Measurements from ENCODE around the gene CNTLN.
"Not testable (repeated sequence)": the region's sequence is repeated elsewhere in the genome, so short reads cannot be mapped to it uniquely, and the experiment has no call there.

The CNTLN gene

GRCh38 chr9:17332115-17332514 is 197.3 kb downstream of the CNTLN start:
- Histone ChIP-seq H3K36me3 (ENCODE audit: control insufficient read depth, insufficient read depth, low read length) (no peaks in the 10 kb centered on the region), H3K27me3 (ENCODE audit: control insufficient read depth, insufficient read depth, low read length) (no peaks in the 10 kb centered on the region), H3K9ac (ENCODE audit: low read length) (no peak overlapping the region), H3K4me3 (ENCODE audit: low read length) (no peak overlapping the region), H3K9me3 (ENCODE audit: control insufficient read depth, low read length) (no peaks in the 10 kb centered on the region), H3K4me1 (ENCODE audit: control insufficient read depth, insufficient read depth, low read length) (no peaks in the 10 kb centered on the region)

- Histone ChIP-seq H3K36me3 (ENCODE audit: control insufficient read depth, insufficient read depth, low read length) (no peaks in the 10 kb centered on the region), H3K27me3 (ENCODE audit: control insufficient read depth, insufficient read depth, low read length) (no peaks in the 10 kb centered on the region), H3K9ac (ENCODE audit: low read length) (no peak overlapping the region)
Measured at GRCh38 chr9:17339156-17339555, 204.3 kb downstream of the CNTLN start.

GRCh38 chr9:17342696-17343095 is 207.9 kb downstream of the CNTLN start:
- no peak overlapping the region for H3K4me3 ChIP-seq (ENCODE audit: low read length)
- H3K36me3 ChIP-seq (ENCODE audit: control insufficient read depth, insufficient read depth, low read length), result no peaks in the 10 kb centered on the region
- H3K9ac ChIP-seq (ENCODE audit: low read length), result no peak overlapping the region

More at GRCh38 chr9:17339156-17339555, 204.3 kb downstream of the CNTLN start:
- Histone ChIP-seq H3K4me3 (ENCODE audit: low read length) (no peak overlapping the region), H3K9me3 (ENCODE audit: control insufficient read depth, low read length) (no peaks in the 10 kb centered on the region), H3K4me1 (ENCODE audit: control insufficient read depth, insufficient read depth, low read length) (no peaks in the 10 kb centered on the region)

GRCh38 chr9:17349831-17350230 is 215.0 kb downstream of the CNTLN start:
- H3K9ac ChIP-seq (ENCODE audit: low read length), result no peak overlapping the region
- no peaks in the 10 kb centered on the region for H3K27me3 ChIP-seq (ENCODE audit: control insufficient read depth, insufficient read depth, low read length)
- no peaks in the 10 kb centered on the region for H3K4me1 ChIP-seq (ENCODE audit: control insufficient read depth, insufficient read depth, low read length)
- H3K9me3 ChIP-seq (ENCODE audit: control insufficient read depth, low read length), result no peaks in the 10 kb centered on the region
- H3K4me3 ChIP-seq (ENCODE audit: low read length), result no peak overlapping the region
- H3K36me3 ChIP-seq (ENCODE audit: control insufficient read depth, insufficient read depth, low read length), result no peaks in the 10 kb centered on the region

More at GRCh38 chr9:17342696-17343095, 207.9 kb downstream of the CNTLN start:
- Histone ChIP-seq H3K9me3 (ENCODE audit: control insufficient read depth, low read length) (no peaks in the 10 kb centered on the region), H3K4me1 (ENCODE audit: control insufficient read depth, insufficient read depth, low read length) (no peaks in the 10 kb centered on the region), H3K27me3 (ENCODE audit: control insufficient read depth, insufficient read depth, low read length) (no peaks in the 10 kb centered on the region)

DNA sequence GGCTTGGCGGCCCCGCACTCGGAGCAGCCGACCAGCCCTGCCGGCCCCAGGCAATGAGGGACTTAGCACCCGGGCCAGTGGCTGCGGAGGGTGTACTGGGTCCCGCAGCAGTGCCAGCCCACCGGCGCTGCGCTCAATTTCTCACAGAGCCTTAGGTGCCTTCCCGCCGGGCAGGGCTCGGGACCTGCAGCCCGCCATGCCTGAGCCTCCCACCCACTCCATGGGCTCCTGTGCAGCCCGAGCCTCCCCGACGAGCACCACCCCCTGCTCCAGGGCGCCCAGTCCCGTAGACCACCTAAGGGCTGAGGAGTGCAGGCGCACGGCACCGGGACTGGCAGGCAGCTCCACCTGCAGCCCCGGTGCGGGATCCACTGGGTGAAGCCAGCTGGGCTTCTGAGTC is 219.2 kb downstream of the CNTLN start:
- H3K4me1 ChIP-seq (ENCODE audit: control insufficient read depth, insufficient read depth, low read length); H3K4me3 ChIP-seq (ENCODE audit: low read length); H3K9me3 ChIP-seq (ENCODE audit: control insufficient read depth, low read length); H3K9ac ChIP-seq (ENCODE audit: low read length); H3K27me3 ChIP-seq (ENCODE audit: control insufficient read depth, insufficient read depth, low read length); H3K36me3 ChIP-seq (ENCODE audit: control insufficient read depth, insufficient read depth, low read length): not testable (repeated sequence)

DNA sequence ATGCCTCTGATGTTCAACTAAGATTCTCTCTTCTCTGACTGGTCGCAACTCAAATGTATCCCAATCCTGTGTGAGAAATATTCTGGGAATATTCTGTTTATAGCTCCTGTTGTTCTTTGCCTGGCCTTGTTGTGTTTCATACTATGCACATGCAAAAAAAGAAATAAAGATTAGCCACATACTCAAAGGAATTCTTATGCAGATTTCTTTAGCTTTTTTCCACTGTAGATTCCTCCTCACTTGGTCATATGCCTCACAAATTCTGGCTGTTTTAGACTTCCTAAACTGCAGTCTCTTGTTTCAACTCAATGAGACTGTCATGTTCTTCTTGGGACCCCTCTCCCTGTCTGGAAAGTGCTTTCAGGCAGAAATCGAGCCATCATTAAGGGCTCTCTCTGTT is 226.5 kb downstream of the CNTLN start:
- no peaks in the 10 kb centered on the region for H3K27me3 ChIP-seq (ENCODE audit: control insufficient read depth, insufficient read depth, low read length)
- H3K4me3 ChIP-seq (ENCODE audit: low read length), result no peak overlapping the region
- no peak overlapping the region for H3K9ac ChIP-seq (ENCODE audit: low read length)
- no peaks in the 10 kb centered on the region for H3K4me1 ChIP-seq (ENCODE audit: control insufficient read depth, insufficient read depth, low read length)
- no peaks in the 10 kb centered on the region for H3K36me3 ChIP-seq (ENCODE audit: control insufficient read depth, insufficient read depth, low read length)
- H3K9me3 ChIP-seq (ENCODE audit: control insufficient read depth, low read length), result no peaks in the 10 kb centered on the region

DNA sequence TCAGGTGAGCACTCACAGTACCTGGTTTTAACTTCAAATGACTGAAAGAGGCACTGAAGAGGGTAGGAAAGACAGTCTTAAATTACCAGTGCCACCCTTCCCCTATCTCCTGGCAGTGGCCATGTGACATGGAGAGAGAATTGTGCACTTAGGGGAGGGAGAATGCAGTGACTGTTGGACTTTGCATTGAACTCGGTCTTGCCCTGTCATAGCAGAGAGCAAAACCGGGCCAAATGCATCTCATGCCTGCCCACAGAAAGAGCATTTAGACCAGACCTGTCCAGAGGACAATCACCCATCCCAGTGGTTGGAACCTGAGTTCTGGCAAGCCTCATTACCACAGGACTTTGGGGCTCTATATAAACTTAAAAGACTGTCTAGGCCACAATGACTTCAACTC is 232.2 kb downstream of the CNTLN start:
- Histone ChIP-seq H3K4me3 (ENCODE audit: low read length) (no peak overlapping the region), H3K27me3 (ENCODE audit: control insufficient read depth, insufficient read depth, low read length) (no peaks in the 10 kb centered on the region), H3K36me3 (ENCODE audit: control insufficient read depth, insufficient read depth, low read length) (no peaks in the 10 kb centered on the region), H3K9ac (ENCODE audit: low read length) (no peak overlapping the region), H3K4me1 (ENCODE audit: control insufficient read depth, insufficient read depth, low read length) (no peaks in the 10 kb centered on the region), H3K9me3 (ENCODE audit: control insufficient read depth, low read length) (no peaks in the 10 kb centered on the region)

DNA sequence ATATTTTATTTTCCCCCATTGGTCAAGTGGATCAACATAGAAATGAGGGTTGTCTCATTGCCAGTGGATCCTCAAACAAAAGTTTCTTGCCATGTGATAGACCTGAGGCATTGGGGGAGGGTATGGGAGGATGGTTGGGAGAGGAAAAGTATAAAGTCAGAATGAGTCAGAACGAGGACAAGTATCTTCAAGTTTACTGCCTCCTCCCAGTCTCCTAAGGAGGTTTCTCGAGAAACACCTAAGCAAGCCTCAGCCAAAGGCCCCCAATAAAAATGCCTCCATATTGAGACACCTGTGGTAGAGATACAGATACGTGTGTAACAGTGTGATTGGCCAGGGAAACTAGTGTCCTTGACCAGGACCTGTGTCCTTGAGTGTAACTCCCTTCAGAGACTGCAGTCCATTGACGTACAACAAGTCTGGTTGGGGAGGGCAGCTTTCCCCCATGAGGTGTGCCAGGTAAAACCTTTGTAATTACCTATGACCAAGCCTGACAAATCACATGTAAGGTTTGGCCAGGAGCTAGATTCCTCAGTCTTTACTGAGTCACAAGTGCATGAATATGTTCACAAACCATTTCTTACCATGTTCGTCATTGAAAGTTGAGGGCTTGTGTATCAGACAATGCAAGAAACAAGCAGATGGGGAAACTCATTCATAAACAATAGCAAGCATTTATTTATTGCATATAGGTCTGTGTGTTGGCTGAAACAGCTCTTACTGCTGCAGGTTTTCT is 245.5 kb downstream of the CNTLN start:
- H3K36me3 ChIP-seq (ENCODE audit: control insufficient read depth, insufficient read depth, low read length), result no peaks in the 10 kb centered on the region
- no peak overlapping the region for H3K4me3 ChIP-seq (ENCODE audit: low read length)
- no peaks in the 10 kb centered on the region for H3K4me1 ChIP-seq (ENCODE audit: control insufficient read depth, insufficient read depth, low read length)
- H3K9ac ChIP-seq (ENCODE audit: low read length), result no peak overlapping the region
- H3K27me3 ChIP-seq (ENCODE audit: control insufficient read depth, insufficient read depth, low read length), result no peaks in the 10 kb centered on the region
- no peaks in the 10 kb centered on the region for H3K9me3 ChIP-seq (ENCODE audit: control insufficient read depth, low read length)

GRCh38 chr9:17387565-17387964 is 252.7 kb downstream of the CNTLN start:
- Histone ChIP-seq H3K36me3 (ENCODE audit: control insufficient read depth, insufficient read depth, low read length) (no peaks in the 10 kb centered on the region), H3K4me1 (ENCODE audit: control insufficient read depth, insufficient read depth, low read length) (no peaks in the 10 kb centered on the region), H3K27me3 (ENCODE audit: control insufficient read depth, insufficient read depth, low read length) (no peaks in the 10 kb centered on the region), H3K9ac (ENCODE audit: low read length) (no peak overlapping the region), H3K9me3 (ENCODE audit: control insufficient read depth, low read length) (no peaks in the 10 kb centered on the region), H3K4me3 (ENCODE audit: low read length) (no peak overlapping the region)

DNA sequence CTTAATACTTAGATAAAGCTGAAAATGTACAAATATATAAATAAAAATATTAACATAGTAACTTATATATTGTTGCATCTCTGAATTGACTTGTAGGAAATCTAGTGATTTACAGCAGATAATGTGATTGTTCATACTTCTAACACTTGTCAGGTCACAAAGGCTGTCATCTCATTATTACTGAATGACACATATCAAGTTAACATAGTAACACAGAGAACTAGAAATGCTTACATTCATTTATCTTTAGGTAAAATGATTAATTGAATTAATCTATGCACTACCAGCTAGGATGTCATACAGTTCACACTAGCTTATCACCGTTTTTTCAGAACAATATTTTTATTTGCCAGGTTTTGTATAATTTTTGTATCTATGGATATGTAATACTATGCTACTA is 254.2 kb downstream of the CNTLN start:
- Histone ChIP-seq H3K9ac (ENCODE audit: low read length) (no peak overlapping the region), H3K4me1 (ENCODE audit: control insufficient read depth, insufficient read depth, low read length) (no peaks in the 10 kb centered on the region), H3K9me3 (ENCODE audit: control insufficient read depth, low read length) (no peaks in the 10 kb centered on the region), H3K27me3 (ENCODE audit: control insufficient read depth, insufficient read depth, low read length) (no peaks in the 10 kb centered on the region), H3K4me3 (ENCODE audit: low read length) (no peak overlapping the region), H3K36me3 (ENCODE audit: control insufficient read depth, insufficient read depth, low read length) (no peaks in the 10 kb centered on the region)

GRCh38 chr9:17394881-17395510 is 260.2 kb downstream of the CNTLN start:
- Histone ChIP-seq H3K27me3 (ENCODE audit: control insufficient read depth, insufficient read depth, low read length) (no peaks in the 10 kb centered on the region), H3K36me3 (ENCODE audit: control insufficient read depth, insufficient read depth, low read length) (no peaks in the 10 kb centered on the region), H3K4me1 (ENCODE audit: control insufficient read depth, insufficient read depth, low read length) (no peaks in the 10 kb centered on the region), H3K9ac (ENCODE audit: low read length) (no peak overlapping the region), H3K9me3 (ENCODE audit: control insufficient read depth, low read length) (no peaks in the 10 kb centered on the region), H3K4me3 (ENCODE audit: low read length) (no peak overlapping the region)

DNA sequence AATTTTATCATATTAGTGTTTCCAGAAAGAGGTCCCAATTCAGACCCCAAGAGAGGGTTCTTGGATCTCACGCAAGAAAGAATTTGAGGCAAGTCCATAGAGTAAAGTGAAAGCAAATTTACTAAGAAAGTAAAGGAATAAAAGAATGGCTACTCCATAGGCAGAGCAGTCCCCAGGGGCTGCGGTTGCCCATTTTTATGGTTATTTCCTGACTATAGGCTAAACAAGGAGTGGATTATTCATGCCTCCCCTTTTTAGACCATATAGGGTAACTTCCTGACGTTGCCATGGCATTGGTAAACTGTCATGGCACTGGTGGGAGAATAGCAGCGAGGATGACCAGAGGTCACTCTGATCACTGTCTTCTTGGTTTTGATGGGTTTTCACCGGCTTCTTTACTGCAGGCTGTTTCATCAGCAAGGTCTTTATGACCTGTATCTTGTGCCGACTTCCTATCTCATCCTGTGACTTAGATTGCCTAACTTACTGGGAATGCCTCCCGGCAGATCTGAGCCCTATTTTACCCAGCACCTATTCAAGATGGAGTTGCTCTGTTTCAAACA is 262.4 kb downstream of the CNTLN start:
- not testable (repeated sequence) for H3K9ac ChIP-seq (ENCODE audit: low read length)

More for the DNA sequence above, 262.4 kb downstream of the CNTLN start:
- H3K27me3 ChIP-seq (ENCODE audit: control insufficient read depth, insufficient read depth, low read length); H3K4me1 ChIP-seq (ENCODE audit: control insufficient read depth, insufficient read depth, low read length); H3K36me3 ChIP-seq (ENCODE audit: control insufficient read depth, insufficient read depth, low read length); H3K4me3 ChIP-seq (ENCODE audit: low read length); H3K9me3 ChIP-seq (ENCODE audit: control insufficient read depth, low read length): not testable (repeated sequence)
